CD14-positive monocyte (primary cell): ENCODE results near the gene STRBP. TPM values are rescaled to one million over a fixed set of nuclear protein-coding genes. Genes with fewer than 3 reads are reported as not detected.
"Not testable (repeated sequence)": the region's sequence is repeated elsewhere in the genome, so short reads cannot be mapped to it uniquely, and the experiment has no call there.

Source experiments
- DNase-seq, 3 donors: peaks; one replicate each; pipeline ENCODE4 v3.0.0-alpha.2; 2011 to 2022
- H2AFZ ChIP-seq: 2 replicates; pipeline ENCODE4 v1.6.0; 2012; ENCODE audit warnings: mild to moderate bottlenecking, low read depth, low read length, inconsistent platforms; ENCODE audit not compliant: insufficient read depth, poor library complexity, severe bottlenecking
- H3K27ac ChIP-seq, 2 donors: 1 replicate in 1 of 2; 2 replicates in 1 of 2; pipeline ENCODE4 v1.5.1; 2012 to 2013; ENCODE audit warnings: low read length in 2 of 2, control low read depth in 1 of 2, inconsistent platforms in 1 of 2, low read depth in 1 of 2, mild to moderate bottlenecking in 1 of 2
- H3K27me3 ChIP-seq, 2 donors: one replicate each; pipeline versions ENCODE4 v1.6.0 to v1.6.1; 2011 to 2013; ENCODE audit warnings: low read length in 2 of 2; ENCODE audit not compliant: control insufficient read depth in 2 of 2, insufficient read depth in 2 of 2
- H3K36me3 ChIP-seq, 2 donors: replicated peaks in 1 of 2; 1 replicate in 1 of 2; 2 replicates in 1 of 2; pipeline versions ENCODE4 v1.5.1 to v1.6.1; 2012 to 2013; ENCODE audit warnings: low read length in 2 of 2, control low read depth in 1 of 2, inconsistent platforms in 1 of 2, mild to moderate bottlenecking in 1 of 2; ENCODE audit not compliant: insufficient read depth in 2 of 2, control insufficient read depth in 1 of 2
- H3K4me1 ChIP-seq, 2 donors: 1 replicate in 1 of 2; 2 replicates in 1 of 2; pipeline versions ENCODE4 v1.5.1 to v1.6.1; 2012 to 2013; ENCODE audit warnings: low read length in 2 of 2, control low read depth in 1 of 2, inconsistent platforms in 1 of 2, mild to moderate bottlenecking in 1 of 2, moderate library complexity in 1 of 2; ENCODE audit not compliant: insufficient read depth in 2 of 2, control insufficient read depth in 1 of 2
- H3K4me2 ChIP-seq: replicated peaks from 2 replicates; pipeline ENCODE3; 2012; ENCODE audit warnings: low read length, moderate library complexity, mild to moderate bottlenecking; ENCODE audit not compliant: poor library complexity, severe bottlenecking; ENCODE audit errors: extremely low read depth
- H3K4me3 ChIP-seq, 3 experiments: fragments of 200-600 bp in 1 of 3; sonication (generic) in 1 of 3; replicated peaks in 1 of 3; 1 replicate in 2 of 3; 2 replicates in 1 of 3; pipeline ENCODE4 v1.5.1; 2011 to 2013; ENCODE audit warnings: low read length in 3 of 3, mild to moderate bottlenecking in 3 of 3, control low read depth in 2 of 3, low read depth in 2 of 3, inconsistent platforms in 1 of 3, moderate library complexity in 1 of 3
- H3K79me2 ChIP-seq: 2 replicates; pipeline ENCODE4 v1.6.0; 2012; ENCODE audit warnings: mild to moderate bottlenecking, control low read depth, inconsistent platforms, low read length, moderate library complexity; ENCODE audit not compliant: insufficient read depth
- H3K9ac ChIP-seq: 2 replicates; pipeline ENCODE4 v1.6.0; 2017; ENCODE audit warnings: low read length, mild to moderate bottlenecking; ENCODE audit not compliant: insufficient read depth, poor library complexity, severe bottlenecking
- H3K9me3 ChIP-seq, 2 donors: replicated peaks in 1 of 2; 1 replicate in 1 of 2; 2 replicates in 1 of 2; pipeline versions ENCODE4 v1.5.1 to v1.6.1; 2012 to 2013; ENCODE audit warnings: low read length in 2 of 2, control low read depth in 1 of 2; ENCODE audit not compliant: control insufficient read depth in 1 of 2, insufficient read depth in 1 of 2
- H4K20me1 ChIP-seq: 2 replicates; pipeline ENCODE4 v1.6.0; 2012; ENCODE audit warnings: mild to moderate bottlenecking, low read length, control low read depth, moderate library complexity; ENCODE audit not compliant: insufficient read depth
- H3K27ac Mint-ChIP-seq, 7 donors: one replicate each; pipeline ENCODE4 v1.8.0; 2020; ENCODE audit warnings: mild to moderate bottlenecking in 7 of 7, mixed read lengths in 7 of 7, moderate library complexity in 6 of 7, inconsistent platforms in 2 of 7
- H3K27me3 Mint-ChIP-seq, 3 donors: one replicate each; pipeline ENCODE4 v1.8.0; 2021 to 2022; ENCODE audit warnings: low read depth in 3 of 3, mild to moderate bottlenecking in 3 of 3, mixed read lengths in 3 of 3, moderate library complexity in 3 of 3, inconsistent platforms in 1 of 3
- H3K36me3 Mint-ChIP-seq, 2 donors: one replicate each; pipeline ENCODE4 v1.8.0; 2020; ENCODE audit warnings: mixed read lengths in 2 of 2, inconsistent platforms in 1 of 2, mild to moderate bottlenecking in 1 of 2
- H3K4me1 Mint-ChIP-seq: one replicate; pipeline ENCODE4 v1.8.0; 2020; ENCODE audit warnings: mild to moderate bottlenecking, mixed read lengths
- H3K4me3 Mint-ChIP-seq, 2 donors: one replicate each; pipeline ENCODE4 v1.8.0; 2020; ENCODE audit warnings: mild to moderate bottlenecking in 2 of 2, mixed read lengths in 2 of 2, moderate library complexity in 1 of 2
- H3K9me3 Mint-ChIP-seq, 7 donors: one replicate each; pipeline ENCODE4 v1.8.0; 2020 to 2022; ENCODE audit warnings: mixed read lengths in 7 of 7, mild to moderate bottlenecking in 6 of 7, moderate library complexity in 6 of 7, inconsistent platforms in 2 of 7
- WGBS: methylation state at CpG from one replicate; pipeline ENCODE4 v1.1.5; 2013; ENCODE audit warnings: missing lambda C conversion rate; ENCODE audit not compliant: insufficient coverage; 5-methylcytosine and 5-hydroxymethylcytosine counted together
- intact Hi-C, 2 donors: fragments of 100-400 bp; cut with micrococcal nuclease; formaldehyde crosslinking; loops; one replicate each; pipeline versions ENCODE4 v1.15.0 to v1.15.1; 2023
- polyA plus RNA-seq, 3 donors: library from polyadenylated mRNA; depleted of rRNA in 1 of 3; unstranded in 2 of 3; stranded (reverse) in 1 of 3; fragments of 300-500 nt in 2 of 3; fragments of >200 nt in 1 of 3; fragmentation: Illumina TruSeq in 2 of 3; gene quantifications; 1 replicate in 2 of 3; 2 replicates in 1 of 3; pipeline ENCODE4 v1.2.3, GENCODE V29; 2012 to 2021
- TF ChIP-seq, protein P1 (sequence below): fragments of 200-600 bp; IDR thresholded peaks from one replicate; pipeline ENCODE4 v1.8.0; 2022; ENCODE audit warnings: antibody characterized with exemption, mild to moderate bottlenecking

Gene STRBP
- polyA plus RNA-seq, 3 donors: 0.97 to 1.9 (median 1.9) TPM

DNA sequence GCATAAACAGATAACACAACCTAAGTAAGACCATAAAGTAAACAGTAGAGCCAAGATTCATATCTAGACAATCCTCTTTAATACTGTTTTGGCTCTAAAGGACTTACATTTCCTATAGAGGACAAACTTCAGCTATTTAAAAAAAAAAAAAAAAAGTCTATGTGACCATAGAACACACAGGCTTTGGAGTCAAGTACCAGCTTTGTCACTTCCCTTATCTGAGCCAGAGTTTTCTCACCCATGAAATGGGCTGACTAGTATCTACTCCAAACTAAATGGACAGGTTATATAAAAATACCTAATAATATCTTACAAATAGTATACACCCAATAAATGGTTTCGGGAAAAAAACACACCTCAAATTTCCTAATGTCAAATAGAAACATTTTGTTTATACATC lies 81.3 kb downstream of the STRBP start:
- Histone ChIP-seq H3K9me3 (no peaks in the 10 kb centered on the region), H2AFZ (no peak overlapping the region), H3K27ac (no peak overlapping the region), H3K79me2 (no peaks in the 10 kb centered on the region), H3K4me2 (no peak overlapping the region), H4K20me1 (no peaks in the 10 kb centered on the region), H3K9ac (no peak overlapping the region), H3K4me3 (no peak overlapping the region), H3K27me3 (no peaks in the 10 kb centered on the region), H3K4me1 (no peaks in the 10 kb centered on the region), H3K36me3 (no peaks in the 10 kb centered on the region)
- no peaks in the 10 kb centered on the region for H3K36me3 Mint-ChIP-seq
- no peaks in the 10 kb centered on the region for H3K4me1 Mint-ChIP-seq
- no peak overlapping the region for H3K27ac Mint-ChIP-seq
- no peaks in the 10 kb centered on the region for H3K27me3 Mint-ChIP-seq
- H3K4me3 Mint-ChIP-seq: no peak overlapping the region
- H3K9me3 Mint-ChIP-seq: peaks cover 0 to 3% (median 0%) of the 10 kb centered on the region in 7 donors
- intact Hi-C loops: no loop called here
- TF ChIP-seq, protein P1, sequence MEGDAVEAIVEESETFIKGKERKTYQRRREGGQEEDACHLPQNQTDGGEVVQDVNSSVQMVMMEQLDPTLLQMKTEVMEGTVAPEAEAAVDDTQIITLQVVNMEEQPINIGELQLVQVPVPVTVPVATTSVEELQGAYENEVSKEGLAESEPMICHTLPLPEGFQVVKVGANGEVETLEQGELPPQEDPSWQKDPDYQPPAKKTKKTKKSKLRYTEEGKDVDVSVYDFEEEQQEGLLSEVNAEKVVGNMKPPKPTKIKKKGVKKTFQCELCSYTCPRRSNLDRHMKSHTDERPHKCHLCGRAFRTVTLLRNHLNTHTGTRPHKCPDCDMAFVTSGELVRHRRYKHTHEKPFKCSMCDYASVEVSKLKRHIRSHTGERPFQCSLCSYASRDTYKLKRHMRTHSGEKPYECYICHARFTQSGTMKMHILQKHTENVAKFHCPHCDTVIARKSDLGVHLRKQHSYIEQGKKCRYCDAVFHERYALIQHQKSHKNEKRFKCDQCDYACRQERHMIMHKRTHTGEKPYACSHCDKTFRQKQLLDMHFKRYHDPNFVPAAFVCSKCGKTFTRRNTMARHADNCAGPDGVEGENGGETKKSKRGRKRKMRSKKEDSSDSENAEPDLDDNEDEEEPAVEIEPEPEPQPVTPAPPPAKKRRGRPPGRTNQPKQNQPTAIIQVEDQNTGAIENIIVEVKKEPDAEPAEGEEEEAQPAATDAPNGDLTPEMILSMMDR: no peak
- WGBS: no CpG with 5 or more reads among the region's 1 CpG
- no peak for DNase-seq

DNA sequence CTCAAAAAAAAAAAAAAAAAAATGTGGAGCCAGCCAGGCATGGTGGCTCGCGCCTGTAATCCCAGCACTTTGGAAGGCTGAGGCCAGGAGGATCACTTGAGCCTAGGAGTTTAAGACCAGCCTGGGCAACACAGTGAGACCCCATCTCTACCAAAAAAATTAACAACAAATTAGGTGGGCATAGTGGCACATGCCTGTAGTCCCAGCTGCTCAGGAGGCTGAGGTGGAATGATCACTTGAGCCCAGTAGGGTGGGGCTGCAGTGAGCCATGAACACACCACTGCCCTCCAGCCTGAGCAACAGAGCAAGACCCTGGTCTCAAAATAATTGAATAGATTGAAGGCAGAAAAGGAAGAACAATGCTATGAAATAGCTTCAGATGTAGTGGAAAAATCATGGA lies 82.4 kb downstream of the STRBP start:
- H3K9ac ChIP-seq, H3K4me3 ChIP-seq, H3K36me3 Mint-ChIP-seq, H3K4me1 ChIP-seq, H3K4me1 Mint-ChIP-seq, H3K27ac ChIP-seq, H3K79me2 ChIP-seq, intact Hi-C loops, H3K27me3 ChIP-seq, DNase-seq, H3K9me3 Mint-ChIP-seq, H3K27me3 Mint-ChIP-seq, H2AFZ ChIP-seq, H4K20me1 ChIP-seq, H3K4me3 Mint-ChIP-seq, H3K4me2 ChIP-seq, H3K27ac Mint-ChIP-seq, H3K36me3 ChIP-seq, H3K9me3 ChIP-seq: not testable (repeated sequence)
- WGBS: no CpG with 5 or more reads among the region's 2 CpGs
